ENCODE measurements around the gene NAV2.
"Not testable (repeated sequence)": the region's sequence is repeated elsewhere in the genome, so short reads cannot be mapped to it uniquely, and the experiment has no call there.

The NAV2 gene

GRCh38 chr11:20070459-20070858 is 357.8 kb downstream of the NAV2 start:
- no peak overlapping the region for H3K4me3 ChIP-seq (ENCODE audit: low read depth, low read length)
- TF ChIP-seq, protein P1, sequence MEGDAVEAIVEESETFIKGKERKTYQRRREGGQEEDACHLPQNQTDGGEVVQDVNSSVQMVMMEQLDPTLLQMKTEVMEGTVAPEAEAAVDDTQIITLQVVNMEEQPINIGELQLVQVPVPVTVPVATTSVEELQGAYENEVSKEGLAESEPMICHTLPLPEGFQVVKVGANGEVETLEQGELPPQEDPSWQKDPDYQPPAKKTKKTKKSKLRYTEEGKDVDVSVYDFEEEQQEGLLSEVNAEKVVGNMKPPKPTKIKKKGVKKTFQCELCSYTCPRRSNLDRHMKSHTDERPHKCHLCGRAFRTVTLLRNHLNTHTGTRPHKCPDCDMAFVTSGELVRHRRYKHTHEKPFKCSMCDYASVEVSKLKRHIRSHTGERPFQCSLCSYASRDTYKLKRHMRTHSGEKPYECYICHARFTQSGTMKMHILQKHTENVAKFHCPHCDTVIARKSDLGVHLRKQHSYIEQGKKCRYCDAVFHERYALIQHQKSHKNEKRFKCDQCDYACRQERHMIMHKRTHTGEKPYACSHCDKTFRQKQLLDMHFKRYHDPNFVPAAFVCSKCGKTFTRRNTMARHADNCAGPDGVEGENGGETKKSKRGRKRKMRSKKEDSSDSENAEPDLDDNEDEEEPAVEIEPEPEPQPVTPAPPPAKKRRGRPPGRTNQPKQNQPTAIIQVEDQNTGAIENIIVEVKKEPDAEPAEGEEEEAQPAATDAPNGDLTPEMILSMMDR (IDR thresholded peaks at IDR 0.05; ENCODE audit: low read depth, low read length, missing control alignments): no peak
- peak; percentile 28 for DNase-seq (ENCODE audit: low read depth)
- in situ Hi-C loops (cut with HindIII; ENCODE audit: low sequenced_read_pairs): no loop called here

GRCh38 chr11:20075627-20076026 is 363.0 kb downstream of the NAV2 start:
- no peak overlapping the region for H3K4me3 ChIP-seq (ENCODE audit: low read depth, low read length)
- TF ChIP-seq, protein P1 (IDR thresholded peaks at IDR 0.05; ENCODE audit: low read depth, low read length, missing control alignments): no peak
- DNase-seq (ENCODE audit: low read depth): no peak
- in situ Hi-C loops (cut with HindIII; ENCODE audit: low sequenced_read_pairs): no loop called here

DNA sequence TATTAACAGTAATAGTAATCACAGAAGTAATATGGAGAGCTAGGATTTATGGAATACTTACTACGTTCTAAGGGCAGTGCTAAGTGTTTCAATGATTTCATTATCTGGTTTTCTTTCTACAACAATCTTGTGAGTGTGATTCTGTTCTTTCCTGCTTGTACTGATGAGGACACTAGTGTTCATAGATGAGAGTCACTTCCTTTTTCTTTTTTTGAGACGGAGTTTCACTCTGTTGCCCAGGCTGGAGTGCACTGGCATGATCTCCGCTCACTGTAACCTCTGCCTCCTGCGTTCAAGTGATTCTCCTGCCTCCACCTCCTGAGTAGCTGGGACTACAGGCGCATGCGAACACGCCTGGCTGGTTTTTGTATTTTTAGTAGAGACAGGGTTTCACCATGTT is 366.2 kb downstream of the NAV2 start:
- in situ Hi-C loops (cut with HindIII; ENCODE audit: low sequenced_read_pairs): no loop called here
- TF ChIP-seq, protein P1 (IDR thresholded peaks at IDR 0.05; ENCODE audit: low read depth, low read length, missing control alignments): no peak
- H3K4me3 ChIP-seq (ENCODE audit: low read depth, low read length): no peak overlapping the region
- no peak for DNase-seq (ENCODE audit: low read depth)

GRCh38 chr11:20080032-20080685 is 367.5 kb downstream of the NAV2 start:
- TF ChIP-seq, protein P1 (IDR thresholded peaks at IDR 0.05; ENCODE audit: low read depth, low read length, missing control alignments): no peak
- in situ Hi-C loops (cut with HindIII; ENCODE audit: low sequenced_read_pairs): no loop called here
- H3K4me3 ChIP-seq (ENCODE audit: low read depth, low read length): no peak overlapping the region
- DNase-seq (ENCODE audit: low read depth): no peak

GRCh38 chr11:20081336-20081735 is 368.7 kb downstream of the NAV2 start:
- H3K4me3 ChIP-seq (ENCODE audit: low read depth, low read length): no peak overlapping the region
- no peak for DNase-seq (ENCODE audit: low read depth)
- in situ Hi-C loops (cut with HindIII; ENCODE audit: low sequenced_read_pairs): no loop called here
- TF ChIP-seq, protein P1 (IDR thresholded peaks at IDR 0.05; ENCODE audit: low read depth, low read length, missing control alignments): no peak

DNA sequence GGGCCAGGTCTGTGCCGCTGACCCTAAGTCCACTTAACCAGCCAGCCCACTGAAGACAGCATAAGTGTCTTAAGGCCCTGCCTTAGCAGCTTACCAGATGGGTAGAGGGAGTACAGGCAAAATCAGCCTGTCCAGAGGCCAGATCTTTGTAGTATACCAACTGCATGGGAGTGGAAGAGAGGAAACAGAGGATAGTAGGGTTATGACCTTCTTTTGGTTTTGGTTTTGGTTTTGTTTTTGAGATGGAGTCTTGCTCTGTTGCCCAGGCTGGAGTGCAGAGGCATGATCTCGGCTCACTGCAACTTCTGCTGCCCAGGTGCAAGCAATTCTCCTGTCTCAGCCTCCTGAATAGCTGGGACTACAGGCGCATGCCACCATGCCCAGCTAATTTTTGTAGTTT is 371.2 kb downstream of the NAV2 start:
- H3K4me3 ChIP-seq (ENCODE audit: low read depth, low read length); in situ Hi-C loops (cut with HindIII; ENCODE audit: low sequenced_read_pairs); DNase-seq (ENCODE audit: low read depth): not testable (repeated sequence)

GRCh38 chr11:20084921-20085814 is 372.5 kb downstream of the NAV2 start:
- H3K4me3 ChIP-seq (ENCODE audit: low read depth, low read length): no peak overlapping the region
- in situ Hi-C loops (cut with HindIII; ENCODE audit: low sequenced_read_pairs): no loop called here
- TF ChIP-seq, protein P1 (IDR thresholded peaks at IDR 0.05; ENCODE audit: low read depth, low read length, missing control alignments): no peak
- DNase-seq (ENCODE audit: low read depth): no peak

Measured in astrocyte of the cerebellum (primary cell).